ENCODE results near the gene ADAMTSL1.

Gene ADAMTSL1

DNA sequence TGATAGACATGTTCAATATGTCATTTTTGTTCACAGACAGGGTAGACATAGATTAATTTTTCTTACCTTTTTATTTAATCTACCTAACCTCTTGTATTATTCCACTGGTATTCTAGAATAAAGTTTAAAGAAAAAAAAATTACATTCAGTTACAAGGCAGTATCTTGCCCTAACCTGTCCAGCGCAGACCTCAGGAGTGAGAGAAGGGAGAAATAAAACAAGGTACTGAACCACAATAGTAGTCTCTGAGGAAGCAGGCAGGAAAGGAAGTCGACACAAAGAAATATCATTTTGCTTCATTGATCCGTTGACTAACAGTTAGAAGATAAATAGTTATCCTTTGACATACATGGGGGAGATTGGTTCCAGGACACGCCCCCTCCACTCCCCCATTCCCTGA, 12.5 kb upstream of the ADAMTSL1 start:
- DNase-seq (ENCODE audit: low read depth), result no peak

DNA sequence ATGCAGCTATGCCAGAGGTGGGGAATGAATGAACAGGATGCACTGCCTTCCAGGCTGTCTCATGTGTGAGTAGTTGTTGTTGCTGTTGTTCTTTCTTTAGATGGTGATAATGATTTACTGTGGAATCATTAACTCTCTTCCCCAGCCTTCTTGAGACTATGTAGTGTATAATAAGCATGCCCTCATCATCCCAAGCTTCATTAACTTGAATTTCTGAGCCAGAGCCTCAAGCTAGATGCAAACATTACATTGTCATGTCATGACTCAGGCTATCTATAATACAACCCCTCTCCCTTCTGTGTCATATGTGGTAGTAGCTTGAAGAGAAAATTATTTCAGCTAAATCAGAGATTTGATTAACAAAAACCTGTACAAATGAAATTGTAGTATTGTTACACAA, 10.0 kb upstream of the ADAMTSL1 start:
- no peak for DNase-seq (ENCODE audit: low read depth)

DNA sequence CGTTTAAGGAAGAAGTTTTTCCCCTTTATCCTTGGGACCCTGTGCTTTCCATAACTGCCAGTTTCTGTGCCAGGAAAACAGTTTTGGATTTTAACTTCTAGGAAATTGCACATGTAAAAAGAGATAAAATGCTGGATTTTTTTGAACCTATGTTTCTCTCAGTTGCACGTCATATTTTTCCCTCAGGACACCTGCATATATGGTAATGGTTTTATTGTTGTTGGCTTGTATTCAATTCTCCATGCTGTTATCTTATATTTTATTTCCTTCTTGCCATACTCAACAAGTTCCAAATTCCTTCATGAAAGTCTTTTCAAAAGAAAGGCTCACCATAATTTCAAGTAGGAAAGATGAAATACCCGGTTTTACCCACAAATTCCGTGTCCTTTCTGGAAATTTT, 7.9 kb upstream of the ADAMTSL1 start:
- no peak for DNase-seq (ENCODE audit: low read depth)

DNA sequence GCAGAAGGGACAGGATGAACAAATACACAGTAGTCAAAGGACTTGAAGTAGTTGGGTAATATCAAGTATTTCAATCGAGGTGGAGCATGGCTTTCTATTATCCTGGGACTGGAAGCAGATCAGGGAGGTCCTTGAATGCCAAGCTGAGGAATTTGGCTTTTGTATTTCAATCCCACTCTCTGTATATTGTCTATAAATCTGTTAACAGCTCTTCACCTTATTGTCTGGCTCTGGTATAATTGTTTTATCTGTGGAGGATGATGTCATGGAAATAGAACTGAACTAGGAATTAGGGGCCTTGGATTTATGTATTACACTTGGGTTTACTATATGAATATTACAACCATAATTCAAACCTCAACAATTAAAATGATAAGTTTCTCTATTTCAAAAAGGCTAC, 6.3 kb upstream of the ADAMTSL1 start:
- no peak for DNase-seq (ENCODE audit: low read depth)

DNA sequence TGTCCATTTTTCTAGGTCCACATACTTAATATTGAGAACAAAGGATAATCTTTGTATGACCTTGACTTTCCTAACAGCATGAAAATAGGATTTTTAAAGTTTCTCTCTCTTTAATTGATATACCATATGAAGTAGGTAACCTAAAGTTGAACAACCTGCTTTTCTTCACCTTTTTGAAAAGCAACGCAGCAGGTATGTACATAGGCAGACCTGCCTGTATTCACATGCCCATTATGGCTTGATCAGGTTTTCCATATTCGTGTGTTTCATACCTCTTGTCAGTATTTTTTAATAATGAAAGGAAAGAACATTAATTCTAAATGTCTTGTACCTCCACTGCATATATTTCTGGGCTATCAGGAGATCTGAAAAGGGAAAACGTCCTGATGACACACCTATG, 1.5 kb upstream of the ADAMTSL1 start:
- no peak for DNase-seq (ENCODE audit: low read depth)

DNA sequence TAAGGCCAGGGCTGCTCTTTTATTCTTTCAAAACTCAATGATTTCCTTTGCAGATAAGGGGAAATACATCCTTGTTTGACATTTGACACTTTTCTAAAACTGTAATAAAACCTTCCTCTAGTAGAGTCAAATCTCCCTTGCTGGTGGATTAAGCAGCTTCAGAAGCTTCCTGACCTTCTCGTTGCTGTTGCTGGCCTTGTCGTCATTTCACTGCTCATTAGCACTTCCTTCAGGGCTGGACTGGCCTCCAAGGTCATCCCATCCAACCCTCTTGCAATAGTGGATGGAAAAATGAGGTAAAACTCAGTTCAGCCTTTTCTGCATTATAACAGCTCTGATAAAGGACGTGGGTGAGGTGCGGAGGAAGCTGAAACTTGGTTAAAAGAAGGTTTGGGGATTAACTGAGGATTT, 1.1 kb upstream of the ADAMTSL1 start:
- no peak for DNase-seq (ENCODE audit: low read depth)

DNA sequence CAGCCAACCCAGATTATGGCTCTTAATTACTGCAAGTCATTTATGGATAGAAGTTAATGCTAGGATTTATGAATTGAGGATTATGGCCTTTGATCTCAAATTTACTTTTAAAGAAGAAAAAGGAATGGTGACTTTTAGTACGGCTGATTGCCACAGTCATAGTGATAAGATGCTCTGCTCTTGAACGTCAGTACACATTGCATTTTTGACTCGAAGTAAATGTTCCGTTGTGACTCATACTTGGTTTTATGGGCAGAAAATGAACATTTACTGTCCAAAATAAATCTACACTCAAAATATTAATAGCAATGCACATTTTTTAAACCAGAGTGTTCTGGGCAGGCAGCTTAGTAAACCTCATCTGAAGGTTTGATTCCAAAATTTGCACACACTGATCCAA, 830 bp downstream of the ADAMTSL1 start:
- DNase-seq (ENCODE audit: low read depth), result no peak

DNA sequence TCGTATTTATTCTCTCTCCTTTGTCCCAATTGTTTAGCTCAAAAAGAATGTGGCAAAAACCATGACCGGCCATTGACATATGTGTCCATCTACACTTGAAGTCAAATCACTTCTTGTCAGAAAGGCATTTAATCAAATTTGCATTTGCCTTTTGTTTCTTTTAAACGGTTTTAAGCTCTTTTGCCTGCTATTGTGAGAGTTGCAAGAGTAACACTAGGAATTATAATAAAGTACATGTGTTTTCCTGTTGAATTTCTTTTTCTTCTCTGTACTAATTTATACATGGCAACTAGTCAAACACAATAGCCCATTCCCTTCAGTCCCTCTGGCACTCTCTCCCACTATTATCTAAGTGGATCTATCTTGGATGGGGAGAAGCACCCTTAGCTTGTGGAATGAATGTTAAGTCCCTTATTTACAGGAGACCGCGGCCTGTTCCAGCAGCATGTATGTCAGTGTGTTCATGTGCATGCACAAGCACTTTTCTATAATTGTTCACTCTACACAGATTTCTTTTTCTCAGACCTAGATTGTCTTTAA, 3.2 kb downstream of the ADAMTSL1 start:
- DNase-seq (ENCODE audit: low read depth), result no peak

DNA sequence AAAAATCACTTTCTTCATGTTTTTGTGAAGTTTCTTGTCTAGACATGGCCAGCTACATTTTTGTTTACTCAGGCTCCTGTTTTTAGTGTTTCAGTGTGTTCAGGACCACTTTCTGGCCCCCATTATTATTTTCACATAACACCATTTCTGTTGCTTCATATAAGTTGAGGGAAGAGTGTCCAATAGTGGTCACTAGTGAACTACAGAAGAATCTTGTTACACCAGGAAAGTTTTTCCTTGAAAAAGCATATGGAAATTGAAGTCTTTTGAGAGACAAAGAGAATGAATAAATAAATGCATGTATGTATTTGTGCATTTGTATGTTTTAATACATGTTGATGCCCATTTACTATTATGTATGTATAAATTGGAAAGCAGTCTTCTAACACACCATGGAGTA, 3.8 kb downstream of the ADAMTSL1 start:
- no peak for DNase-seq (ENCODE audit: low read depth)

DNA sequence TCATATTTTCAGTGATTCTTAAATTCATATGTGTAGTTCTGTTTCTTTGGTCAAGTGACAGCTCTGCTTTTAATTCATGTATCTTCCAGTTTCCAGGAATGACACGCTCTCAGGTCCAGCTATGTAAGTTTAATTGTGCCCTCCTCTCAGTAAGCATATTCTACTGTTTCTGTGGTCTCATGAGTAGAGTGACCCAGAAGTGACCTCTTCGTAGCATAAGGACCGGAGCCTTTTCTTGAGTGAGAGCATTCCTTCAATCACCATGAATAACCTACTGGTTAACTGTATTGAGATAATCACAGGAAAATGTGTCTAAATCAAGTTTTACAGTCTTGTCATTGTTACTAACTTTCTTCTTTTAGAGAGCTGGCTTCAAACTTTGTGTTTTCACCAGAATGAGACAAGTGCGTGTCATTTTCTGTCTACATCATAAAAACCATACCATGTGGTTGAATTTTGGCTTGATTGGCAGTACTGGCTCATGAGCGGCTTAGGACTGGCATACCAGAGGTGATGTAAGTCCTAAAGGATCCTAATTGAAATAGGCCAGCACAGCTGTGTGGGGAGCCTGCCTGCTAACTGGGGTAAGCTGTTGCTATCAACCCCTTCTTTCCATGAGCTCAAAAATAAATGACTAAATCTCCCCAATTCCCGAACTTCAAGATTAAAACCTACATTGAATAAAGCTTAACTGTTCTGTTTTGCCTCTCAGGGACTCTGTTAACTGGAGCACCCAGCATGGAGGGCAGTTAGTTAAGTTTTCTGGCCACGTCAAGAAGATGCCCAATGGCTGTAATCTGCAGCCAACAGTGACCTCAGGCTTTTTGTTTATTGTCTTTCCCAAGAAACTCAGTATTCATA, 4.8 kb downstream of the ADAMTSL1 start:
- no peak for DNase-seq (ENCODE audit: low read depth)

DNA sequence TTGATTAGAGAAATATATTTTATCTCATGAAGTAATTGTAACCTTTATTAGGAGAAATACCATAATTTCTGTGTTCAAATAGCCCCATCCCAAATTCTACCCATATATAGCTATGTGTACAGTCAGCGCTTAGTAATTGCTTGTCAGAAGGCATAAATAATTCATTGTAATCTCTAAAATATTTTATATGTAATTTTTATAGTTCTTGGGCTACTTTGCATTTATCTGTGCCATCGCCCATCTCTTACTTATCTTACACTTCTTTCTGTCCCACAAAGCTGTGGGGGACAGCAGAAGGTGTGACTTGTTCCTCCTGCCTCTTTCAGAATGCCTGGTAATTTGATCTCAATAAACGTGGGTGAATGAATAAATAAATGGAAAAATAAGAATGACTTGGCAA, 5.5 kb downstream of the ADAMTSL1 start:
- no peak for DNase-seq (ENCODE audit: low read depth)

DNA sequence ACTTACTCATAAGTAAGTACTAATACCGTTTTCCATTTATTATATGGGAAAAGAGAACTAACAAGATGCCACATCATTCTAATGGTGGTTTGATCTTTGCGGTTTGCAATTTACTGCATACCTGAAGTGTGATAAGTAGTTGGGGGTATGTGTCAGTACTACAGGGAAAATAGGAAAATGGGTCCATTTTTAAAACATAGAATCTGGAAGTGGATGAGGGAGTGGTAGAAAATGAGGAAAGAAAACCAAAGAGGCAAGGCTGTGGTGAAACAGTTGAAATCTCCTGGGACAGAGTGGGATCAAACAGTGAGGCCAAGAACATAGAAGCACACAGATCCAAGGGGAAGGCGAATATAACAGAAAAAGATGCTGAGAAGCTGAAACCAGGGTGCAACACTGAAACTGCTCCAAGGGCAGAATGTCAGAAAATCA, 6.7 kb downstream of the ADAMTSL1 start:
- DNase-seq (ENCODE audit: low read depth), result no peak

DNA sequence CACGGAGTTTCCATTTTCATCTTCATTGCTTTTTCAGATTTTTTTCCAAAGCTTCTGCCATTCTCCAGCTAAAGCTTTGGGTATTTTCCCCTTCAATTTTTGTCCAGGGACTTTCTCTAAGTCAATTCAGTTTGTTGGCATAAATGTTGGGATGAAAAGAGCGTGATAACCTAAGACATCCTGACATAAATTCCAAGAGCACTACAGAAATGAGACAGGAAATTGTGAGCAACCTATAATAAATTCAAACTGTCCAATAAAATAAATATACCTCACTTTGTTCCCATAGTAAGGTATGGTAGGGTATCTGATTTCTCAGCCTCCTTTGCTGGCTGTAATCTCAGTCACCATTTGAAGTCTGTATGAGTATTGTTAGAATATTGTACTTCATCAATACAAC, 8.4 kb downstream of the ADAMTSL1 start:
- no peak for DNase-seq (ENCODE audit: low read depth)

DNA sequence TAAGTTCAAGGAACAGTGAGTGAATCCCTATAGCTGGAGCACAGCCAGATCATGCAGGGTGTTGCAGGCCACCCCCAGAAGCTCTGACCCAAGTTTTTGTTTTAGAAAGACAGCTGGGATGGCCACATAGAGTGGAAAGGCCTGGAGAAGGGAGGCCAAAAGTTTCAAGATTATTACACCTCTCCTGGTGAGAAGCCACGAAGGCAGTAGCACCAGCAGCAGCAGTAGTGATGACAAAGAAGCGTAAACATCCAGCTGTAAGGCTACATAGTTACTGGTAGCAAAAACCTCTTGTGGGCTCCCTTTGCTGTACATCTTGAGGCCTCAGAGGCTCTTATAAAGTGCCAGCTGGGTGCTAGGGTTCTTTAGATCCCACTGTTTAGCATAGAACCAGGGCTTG, 11.8 kb downstream of the ADAMTSL1 start:
- DNase-seq (ENCODE audit: low read depth), result no peak

DNA sequence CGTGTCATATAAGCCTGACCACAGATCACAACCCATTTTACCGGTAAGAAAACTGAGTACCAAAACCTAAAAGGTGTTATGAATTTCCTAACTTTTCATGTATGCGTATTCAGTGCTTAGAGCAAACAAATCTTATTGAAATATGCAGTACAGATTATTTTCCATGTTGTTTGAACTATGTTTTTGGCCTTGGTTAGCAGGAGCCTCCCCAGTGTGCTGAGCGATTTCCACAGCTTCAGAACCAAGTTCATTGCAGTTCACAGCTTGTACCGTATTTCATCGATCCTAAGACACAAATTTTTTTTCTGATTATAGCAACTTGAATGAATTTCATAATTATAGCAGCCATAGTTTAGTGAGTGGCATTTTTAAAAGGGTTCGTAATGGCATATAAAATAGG, 13.7 kb downstream of the ADAMTSL1 start:
- DNase-seq (ENCODE audit: low read depth), result no peak

DNA sequence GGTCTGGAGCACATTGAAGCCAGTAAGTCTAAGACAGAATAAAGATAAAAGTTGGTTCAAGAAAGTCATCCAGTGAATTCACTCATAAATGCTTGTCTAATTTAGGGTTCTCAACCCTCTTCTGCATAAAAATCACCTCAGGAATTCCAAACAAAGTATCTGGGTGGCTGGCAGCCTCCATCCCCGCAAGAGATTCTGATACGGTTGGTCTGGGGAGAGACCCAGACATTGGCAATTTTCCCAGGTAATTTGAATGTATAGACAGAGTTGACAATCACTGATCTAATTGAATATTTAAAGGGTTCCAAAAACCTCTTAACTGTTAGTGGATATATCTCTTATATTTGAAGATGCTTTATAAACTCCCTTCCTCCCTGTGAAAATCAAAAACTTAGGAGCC, 14.9 kb downstream of the ADAMTSL1 start:
- no peak for DNase-seq (ENCODE audit: low read depth)

DNA sequence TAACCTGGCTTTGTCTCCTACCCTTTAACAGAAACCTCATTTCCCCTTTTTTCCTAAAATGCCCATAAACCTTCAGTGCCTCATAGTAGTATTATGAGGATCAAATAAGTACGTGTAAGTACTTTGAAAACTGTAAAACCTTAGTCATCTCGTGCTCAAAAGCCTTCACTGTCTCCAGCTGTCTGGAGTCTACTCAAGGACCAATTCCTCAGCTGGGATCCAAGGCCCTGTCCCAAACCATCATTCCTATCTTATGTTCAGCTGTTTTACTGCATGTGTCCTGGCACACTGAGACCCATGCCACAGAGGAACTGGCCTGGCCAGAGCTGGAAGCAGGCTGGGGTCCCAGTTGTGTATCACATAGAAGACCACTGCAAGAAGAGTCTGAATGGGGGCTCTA, 15.9 kb downstream of the ADAMTSL1 start:
- DNase-seq (ENCODE audit: low read depth), result no peak

DNA sequence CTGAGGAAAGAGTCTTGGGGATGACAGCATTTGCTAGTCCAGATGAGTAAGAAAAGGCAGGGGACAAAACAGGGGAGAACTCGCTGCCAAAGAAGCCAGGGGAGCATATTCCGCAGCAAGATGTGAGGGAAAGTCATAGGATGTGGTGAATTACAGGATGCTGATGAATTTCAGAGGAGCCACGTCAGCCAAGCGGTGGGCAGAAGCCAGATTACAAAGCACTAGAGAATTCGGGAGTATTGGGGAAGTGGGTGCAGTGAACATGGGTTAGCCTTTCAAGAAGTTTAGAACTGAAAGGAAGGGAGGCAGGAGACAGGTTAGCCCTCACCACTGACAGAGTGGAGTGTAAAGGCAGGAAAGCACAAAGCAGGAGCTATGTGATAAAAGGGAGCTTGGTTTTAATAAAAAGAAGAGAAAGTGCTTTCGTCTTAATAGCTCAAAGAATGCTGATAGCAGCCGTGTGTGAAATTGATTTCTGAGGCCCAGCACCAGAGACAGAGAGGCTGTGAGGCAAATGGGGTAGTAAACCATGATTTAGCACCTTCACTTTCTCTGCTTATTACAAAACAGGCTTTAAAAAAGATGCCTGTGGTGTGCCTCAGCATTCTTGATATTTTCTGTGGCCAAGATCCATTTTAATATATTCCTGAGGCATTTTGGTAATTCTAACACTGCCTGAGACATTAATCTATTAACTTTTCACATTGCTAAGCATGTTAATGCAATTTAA, 16.9 kb downstream of the ADAMTSL1 start:
- no peak for DNase-seq (ENCODE audit: low read depth)

DNA sequence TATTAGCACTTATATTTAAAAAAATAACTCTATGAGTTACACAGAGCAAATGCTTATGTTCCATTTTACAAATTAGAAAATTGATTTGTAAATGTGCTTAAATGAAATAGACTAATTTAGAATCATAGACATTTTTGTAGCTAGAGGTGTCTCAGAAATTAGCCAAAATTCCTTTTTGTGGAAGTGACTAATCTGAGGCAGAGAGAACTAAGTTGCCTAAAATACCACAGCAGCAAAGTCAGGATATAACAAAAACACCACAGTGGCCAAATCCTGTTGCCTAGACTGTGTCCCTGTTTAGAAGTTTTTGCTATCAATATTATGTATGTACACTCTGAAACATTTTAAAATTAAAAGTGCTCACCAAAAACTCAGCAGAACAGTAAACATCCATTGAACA, 18.7 kb downstream of the ADAMTSL1 start:
- no peak for DNase-seq (ENCODE audit: low read depth)

DNA sequence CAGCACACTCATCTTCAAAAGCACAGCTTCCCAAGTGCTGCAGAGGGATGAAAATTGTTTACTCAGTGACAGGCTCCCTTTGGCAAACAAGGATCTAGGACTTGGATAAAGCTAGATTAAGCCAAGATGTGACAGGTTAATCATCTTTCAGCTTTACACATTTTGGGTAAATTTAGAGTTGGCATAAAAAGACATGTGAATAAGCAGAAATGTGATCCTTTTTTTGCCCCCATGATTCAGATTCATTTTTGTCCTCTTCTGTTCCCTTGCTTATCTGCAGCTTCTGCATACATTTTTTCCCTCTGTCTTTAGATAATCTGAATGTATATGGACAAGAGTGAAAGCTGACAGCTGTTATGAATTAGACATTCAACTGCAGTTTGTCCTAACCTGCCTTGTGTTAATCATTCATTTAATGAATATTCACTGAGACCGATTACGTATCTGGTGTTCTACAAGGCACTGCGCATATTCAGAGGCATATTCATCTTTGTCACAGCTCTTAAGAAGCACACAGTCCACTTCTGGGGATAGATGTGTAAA, 19.6 kb downstream of the ADAMTSL1 start:
- DNase-seq (ENCODE audit: low read depth), result no peak

DNA sequence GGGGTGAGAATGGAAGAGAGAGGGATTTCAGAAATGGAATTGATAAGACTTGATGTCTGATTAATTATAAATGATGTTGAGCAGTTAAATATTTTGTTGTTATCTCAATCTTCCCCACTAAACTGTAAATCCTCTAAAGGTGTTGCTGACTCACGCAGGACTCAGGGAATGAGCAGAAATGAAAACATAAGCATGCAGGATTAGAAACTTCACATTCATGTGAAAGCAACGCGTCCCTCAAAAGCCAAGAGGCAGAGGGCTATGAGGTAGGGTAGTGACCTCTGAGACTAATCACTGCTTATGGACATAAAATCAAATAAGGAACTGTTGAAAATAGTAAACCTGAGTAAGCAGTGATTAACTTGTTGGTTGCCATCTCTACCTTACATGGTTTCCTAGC, 21.1 kb downstream of the ADAMTSL1 start:
- DNase-seq (ENCODE audit: low read depth), result no peak

DNA sequence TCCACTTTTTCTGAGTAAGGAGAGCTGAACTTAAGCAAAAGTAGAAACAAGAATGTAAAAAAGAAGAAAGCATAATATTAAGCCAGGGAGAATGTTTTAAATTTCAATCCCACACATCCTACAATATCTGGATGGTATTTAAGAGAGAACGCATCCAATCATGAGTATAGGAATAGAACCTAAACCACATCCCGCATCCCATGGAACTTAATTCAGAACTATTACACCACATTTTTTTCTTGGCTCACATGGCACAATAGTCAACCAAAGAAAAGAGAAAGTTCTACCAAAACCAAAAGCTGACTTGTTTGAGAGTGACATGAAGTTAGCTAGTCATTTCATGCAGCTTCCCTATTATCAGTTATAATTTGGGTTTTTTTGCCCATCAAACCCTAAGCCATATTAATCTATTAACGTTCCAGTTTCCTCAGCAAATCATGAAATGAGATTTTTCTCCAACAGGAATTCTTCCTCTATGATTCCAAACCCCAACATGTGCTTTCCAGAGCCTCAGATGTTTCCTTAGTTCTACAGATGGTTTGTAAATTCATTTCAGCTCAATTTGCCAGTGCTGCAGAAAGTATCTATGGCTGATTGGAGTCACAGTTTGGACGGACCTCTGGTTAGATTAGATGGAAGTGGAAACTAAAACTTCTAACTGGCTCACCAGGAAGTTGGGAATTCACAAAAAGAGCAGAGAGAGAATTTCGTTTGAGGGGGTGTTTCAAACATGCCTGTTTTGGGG, 22.5 kb downstream of the ADAMTSL1 start:
- no peak for DNase-seq (ENCODE audit: low read depth)
